ENCODE measurements around the gene COLQ. TPM values are rescaled to one million over a fixed set of nuclear protein-coding genes. Genes with fewer than 3 reads are reported as not detected.
"Not testable (repeated sequence)": the region's sequence is repeated elsewhere in the genome, so short reads cannot be mapped to it uniquely, and the experiment has no call there.

Gene COLQ
- total RNA-seq, 2 experiments from 2014 or later: 2.3 to 4.7 TPM

DNA sequence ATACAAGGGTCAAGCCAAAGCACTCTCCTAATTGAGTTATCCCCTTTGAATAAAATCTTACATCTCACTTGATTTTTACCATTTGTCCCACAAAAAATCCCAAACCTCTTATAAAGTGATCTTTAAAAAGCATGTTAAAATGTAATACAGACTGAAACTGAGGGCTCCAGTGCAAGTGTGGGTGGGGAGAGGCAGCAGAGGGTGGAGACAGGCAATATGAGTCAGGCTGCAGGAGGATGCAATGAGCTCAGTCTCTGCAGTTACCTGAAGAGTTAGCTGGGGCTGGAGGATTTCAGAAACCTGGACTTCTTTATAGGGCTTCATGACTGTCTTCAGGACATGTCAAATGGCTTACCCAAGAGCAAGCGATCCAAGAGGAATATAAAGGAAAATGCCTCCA is 14.2 kb upstream of the COLQ start:
- Mint-ChIP-seq H3K4me3 (peak overlapping the region; percentile 37), H3K9me3 (ENCODE audit: low read depth) (no peaks in the 10 kb centered on the region), H3K27me3 (no peaks in the 10 kb centered on the region), H3K36me3 (peaks cover 7% of the 10 kb centered on the region), H3K27ac (peak overlapping the region; percentile 94), H3K4me1 (peaks cover 52% of the 10 kb centered on the region)
- ATAC-seq (peak; percentile 99), DNase-seq (peak; percentile 82)
- CTCF ChIA-PET: interaction anchor here (0.8 to 2.0 kb wide), 9 partner anchors 11 to 131 kb away, joined by 3 to 15 read pairs (median 4); no protein-coding TSS in a partner anchor

DNA sequence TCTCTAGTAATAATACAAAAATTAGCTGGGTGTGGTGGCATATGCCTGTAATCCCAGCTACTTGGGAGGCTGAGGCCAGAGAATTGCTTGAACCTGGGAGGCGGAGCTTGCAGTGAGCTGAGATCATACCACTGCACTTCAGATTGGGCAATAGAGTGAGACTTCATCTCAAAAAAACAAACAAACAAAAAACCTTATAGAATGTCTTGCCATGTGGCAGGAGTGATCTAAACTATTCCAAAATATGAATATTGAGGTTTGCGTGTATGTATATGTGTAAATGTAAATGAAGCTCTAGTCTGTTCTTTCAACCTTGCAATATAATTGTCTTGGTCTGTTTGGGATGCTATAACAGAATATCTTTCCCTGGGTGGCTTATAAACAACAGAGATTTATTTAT is 11.1 kb upstream of the COLQ start:
- ATAC-seq; H3K4me3 Mint-ChIP-seq; CTCF ChIA-PET; H3K27ac Mint-ChIP-seq; DNase-seq; H3K36me3 Mint-ChIP-seq; H3K9me3 Mint-ChIP-seq (ENCODE audit: low read depth); H3K27me3 Mint-ChIP-seq: not testable (repeated sequence)
- H3K4me1 Mint-ChIP-seq: peaks cover 49% of the 10 kb centered on the region

DNA sequence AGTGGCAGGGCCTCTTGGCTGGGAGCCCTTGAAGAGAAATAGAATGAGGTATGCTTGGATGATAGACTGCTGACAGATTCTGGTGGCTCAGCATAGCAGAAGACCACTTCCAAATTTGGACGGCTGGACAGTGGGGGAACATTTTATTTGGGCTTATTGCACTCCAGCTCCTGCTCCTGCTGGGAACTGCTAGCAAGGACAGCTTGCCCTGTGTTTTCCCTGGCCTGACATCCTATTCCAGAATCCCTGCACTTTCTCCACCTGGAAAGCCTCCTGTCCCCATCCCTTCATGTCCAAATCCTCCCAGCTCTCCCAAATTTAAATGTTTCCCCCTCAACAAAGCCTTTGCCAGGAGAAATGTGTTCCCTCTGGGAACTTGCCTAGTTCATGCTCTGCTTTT is 9.8 kb upstream of the COLQ start:
- DNase-seq (no peak), ATAC-seq (no peak)
- Mint-ChIP-seq H3K27ac (no peak overlapping the region), H3K36me3 (peaks cover 1% of the 10 kb centered on the region), H3K27me3 (no peaks in the 10 kb centered on the region), H3K9me3 (ENCODE audit: low read depth) (no peaks in the 10 kb centered on the region), H3K4me1 (peaks cover 36% of the 10 kb centered on the region), H3K4me3 (no peak overlapping the region)
- CTCF ChIA-PET: interaction anchor here (1.5 kb wide), 1 partner anchor 17 kb away, joined by 3 read pairs; no protein-coding TSS in a partner anchor

- no peaks in the 10 kb centered on the region for H3K9me3 Mint-ChIP-seq (ENCODE audit: low read depth)
- no peak for ATAC-seq
- H3K27ac Mint-ChIP-seq: peak overlapping the region; percentile 62
- peaks cover 18% of the 10 kb centered on the region for H3K4me1 Mint-ChIP-seq
- DNase-seq: no peak
- H3K27me3 Mint-ChIP-seq: no peaks in the 10 kb centered on the region
- H3K4me3 Mint-ChIP-seq: no peak overlapping the region
- CTCF ChIA-PET: interaction anchor here (0.7 to 1.4 kb wide), 3 partner anchors 29 to 100 kb away, joined by 3 to 5 read pairs (median 3); no protein-coding TSS in a partner anchor
- no peaks in the 10 kb centered on the region for H3K36me3 Mint-ChIP-seq
These were observed 7.5 kb upstream of the COLQ start for GRCh38 chr3:15528854-15529537.

GRCh38 chr3:15527031-15527459 is 5.5 kb upstream of the COLQ start:
- CTCF ChIA-PET: interaction anchor here (0.9 to 1.6 kb wide), 3 partner anchors 8 to 30 kb away, joined by 3 to 5 read pairs (median 5); no protein-coding TSS in a partner anchor
- no peak overlapping the region for H3K27ac Mint-ChIP-seq

GRCh38 chr3:15525790-15526189 is 4.3 kb upstream of the COLQ start:
- DNase-seq (no peak), ATAC-seq (no peak)
- Mint-ChIP-seq H3K4me1 (peaks cover 28% of the 10 kb centered on the region), H3K36me3 (no peaks in the 10 kb centered on the region), H3K27ac (no peak overlapping the region), H3K4me3 (no peak overlapping the region), H3K27me3 (peaks cover 5% of the 10 kb centered on the region), H3K9me3 (ENCODE audit: low read depth) (no peaks in the 10 kb centered on the region)
- CTCF ChIA-PET: interaction anchor here (1.4 to 1.6 kb wide), 2 partner anchors 9 to 11 kb away, joined by 3 to 5 read pairs; no protein-coding TSS in a partner anchor

More at GRCh38 chr3:15527031-15527459, 5.5 kb upstream of the COLQ start:
- Mint-ChIP-seq H3K27me3 (no peaks in the 10 kb centered on the region), H3K4me1 (peaks cover 18% of the 10 kb centered on the region), H3K4me3 (no peak overlapping the region), H3K36me3 (no peaks in the 10 kb centered on the region), H3K9me3 (ENCODE audit: low read depth) (no peaks in the 10 kb centered on the region)
- no peak for DNase-seq
- ATAC-seq: no peak

DNA sequence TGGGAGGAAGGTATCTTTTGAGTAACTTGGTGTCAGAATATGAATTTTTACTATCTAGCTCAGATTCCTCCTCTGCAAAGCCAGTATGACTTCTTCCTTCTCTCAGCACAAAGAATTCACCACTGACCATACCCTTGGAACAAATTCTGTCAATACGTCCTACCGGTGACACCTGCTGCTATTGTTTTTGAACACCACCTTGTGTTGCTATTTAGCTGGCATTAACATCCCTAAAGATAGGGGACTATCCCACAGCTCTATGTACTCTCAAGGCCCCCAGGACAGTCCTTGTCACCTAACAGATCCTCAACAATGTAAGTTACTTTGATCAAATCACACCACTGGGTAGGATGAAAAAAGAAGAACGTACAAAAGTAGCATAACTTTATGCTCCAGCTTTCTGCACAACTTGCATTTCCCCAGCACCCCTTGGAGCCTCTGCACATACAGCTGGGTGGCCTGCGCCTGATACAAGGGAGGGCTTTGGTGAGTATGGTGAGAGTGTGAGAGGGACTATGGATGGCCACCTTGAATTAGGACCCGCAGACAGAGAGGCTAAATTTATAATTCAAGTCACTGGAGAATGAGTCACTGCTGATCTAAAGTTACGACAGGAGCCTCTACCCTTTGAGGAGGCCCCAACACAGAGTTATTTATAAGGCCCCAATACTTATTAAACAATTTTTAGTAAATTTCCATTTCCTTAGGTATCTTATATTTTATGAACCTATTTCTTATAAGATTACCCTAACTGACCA is 2.3 kb upstream of the COLQ start:
- DNase-seq: no peak
- peaks cover 5% of the 10 kb centered on the region for H3K27me3 Mint-ChIP-seq
- H3K36me3 Mint-ChIP-seq: no peaks in the 10 kb centered on the region
- H3K27ac Mint-ChIP-seq: no peak overlapping the region
- H3K9me3 Mint-ChIP-seq (ENCODE audit: low read depth): no peaks in the 10 kb centered on the region
- H3K4me1 Mint-ChIP-seq: peaks cover 20% of the 10 kb centered on the region
- ATAC-seq: no peak
- H3K4me3 Mint-ChIP-seq: no peak overlapping the region
- CTCF ChIA-PET: interaction anchor here (1.1 kb wide), 1 partner anchor 12 kb away, joined by 6 read pairs; no protein-coding TSS in a partner anchor

DNA sequence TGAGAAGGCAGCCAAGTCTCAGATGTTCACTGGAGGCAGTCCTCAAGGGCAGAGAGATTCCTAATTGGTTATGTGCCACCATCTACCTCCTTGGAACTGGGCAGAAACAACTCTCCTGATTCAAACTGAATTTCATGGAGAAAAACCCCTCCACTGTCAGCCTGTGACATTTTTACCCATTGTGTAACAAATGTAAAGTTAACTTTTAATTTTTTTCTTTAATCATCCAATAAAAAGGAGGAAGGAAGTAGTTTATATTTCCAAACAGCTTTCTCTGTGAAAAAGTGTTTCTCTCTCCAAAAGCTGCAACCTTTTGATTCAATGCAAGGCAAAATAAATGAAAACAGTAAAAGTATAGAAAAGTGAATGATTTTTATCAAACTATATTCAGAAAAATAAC is 510 bp upstream of the COLQ start:
- Mint-ChIP-seq H3K36me3 (no peaks in the 10 kb centered on the region), H3K4me3 (peak overlapping the region; percentile 52), H3K27me3 (peaks cover 5% of the 10 kb centered on the region), H3K9me3 (ENCODE audit: low read depth) (no peaks in the 10 kb centered on the region), H3K4me1 (peaks cover 16% of the 10 kb centered on the region), H3K27ac (no peak overlapping the region)
- ATAC-seq: no peak
- no peak for DNase-seq
- CTCF ChIA-PET: interaction anchor here (1.1 kb wide), 1 partner anchor 23 kb away, joined by 3 read pairs; no protein-coding TSS in a partner anchor

GRCh38 chr3:15520804-15521572 is 518 bp downstream of the COLQ start:
- H3K27ac Mint-ChIP-seq: peak overlapping the region; percentile 8
- H3K4me3 Mint-ChIP-seq: peak overlapping the region; percentile 52
- no peaks in the 10 kb centered on the region for H3K36me3 Mint-ChIP-seq

DNA sequence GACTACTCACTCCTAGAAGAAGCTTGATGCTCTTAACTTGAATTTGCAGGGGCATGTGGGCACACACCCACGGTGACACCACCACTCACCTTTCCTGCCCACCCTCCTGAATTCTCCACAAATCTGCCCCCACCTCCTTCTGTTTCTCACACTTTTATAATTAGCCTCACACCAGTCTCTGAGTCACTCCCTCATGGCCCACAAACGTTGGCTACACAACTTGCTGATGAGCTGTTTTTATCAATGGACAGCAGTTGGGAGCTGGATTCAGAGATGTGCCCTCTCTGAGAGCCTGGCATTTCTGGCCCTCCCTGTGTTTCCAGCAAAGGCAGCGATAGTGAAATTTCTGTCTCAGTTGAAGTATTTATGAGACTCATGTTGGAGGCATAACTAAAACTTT is 1.3 kb downstream of the COLQ start:
- H3K27ac Mint-ChIP-seq: peak overlapping the region; percentile 35
- peaks cover 5% of the 10 kb centered on the region for H3K27me3 Mint-ChIP-seq
- H3K9me3 Mint-ChIP-seq (ENCODE audit: low read depth): no peaks in the 10 kb centered on the region
- H3K36me3 Mint-ChIP-seq: no peaks in the 10 kb centered on the region
- no peak for DNase-seq
- no peak for ATAC-seq
- no peak overlapping the region for H3K4me3 Mint-ChIP-seq
- CTCF ChIA-PET: interaction anchor here (1.0 to 1.8 kb wide), 2 partner anchors 8 to 401 kb away, joined by 3 to 4 read pairs; no protein-coding TSS in a partner anchor
- H3K4me1 Mint-ChIP-seq: peaks cover 16% of the 10 kb centered on the region

More at GRCh38 chr3:15520804-15521572, 518 bp downstream of the COLQ start:
- CTCF ChIA-PET: interaction anchor here (1.2 to 1.8 kb wide), 2 partner anchors 9 to 14 kb away, joined by 3 to 4 read pairs; no protein-coding TSS in a partner anchor
- ATAC-seq (no peak), DNase-seq (no peak)
- peaks cover 5% of the 10 kb centered on the region for H3K27me3 Mint-ChIP-seq
- peaks cover 16% of the 10 kb centered on the region for H3K4me1 Mint-ChIP-seq
- no peaks in the 10 kb centered on the region for H3K9me3 Mint-ChIP-seq (ENCODE audit: low read depth)

- no peak for ATAC-seq
- CTCF ChIA-PET: interaction anchor here (1.0 to 1.9 kb wide), 3 partner anchors 8 to 400 kb away, joined by 3 read pairs; partner anchors contain the start of gene SH3BP5
- H3K36me3 Mint-ChIP-seq: no peaks in the 10 kb centered on the region
- H3K4me1 Mint-ChIP-seq: peaks cover 16% of the 10 kb centered on the region
- H3K27me3 Mint-ChIP-seq: peaks cover 5% of the 10 kb centered on the region
- no peak overlapping the region for H3K27ac Mint-ChIP-seq
- no peaks in the 10 kb centered on the region for H3K9me3 Mint-ChIP-seq (ENCODE audit: low read depth)
- no peak overlapping the region for H3K4me3 Mint-ChIP-seq
- no peak for DNase-seq
These were observed 2.4 kb downstream of the COLQ start for GRCh38 chr3:15519096-15519495.

DNA sequence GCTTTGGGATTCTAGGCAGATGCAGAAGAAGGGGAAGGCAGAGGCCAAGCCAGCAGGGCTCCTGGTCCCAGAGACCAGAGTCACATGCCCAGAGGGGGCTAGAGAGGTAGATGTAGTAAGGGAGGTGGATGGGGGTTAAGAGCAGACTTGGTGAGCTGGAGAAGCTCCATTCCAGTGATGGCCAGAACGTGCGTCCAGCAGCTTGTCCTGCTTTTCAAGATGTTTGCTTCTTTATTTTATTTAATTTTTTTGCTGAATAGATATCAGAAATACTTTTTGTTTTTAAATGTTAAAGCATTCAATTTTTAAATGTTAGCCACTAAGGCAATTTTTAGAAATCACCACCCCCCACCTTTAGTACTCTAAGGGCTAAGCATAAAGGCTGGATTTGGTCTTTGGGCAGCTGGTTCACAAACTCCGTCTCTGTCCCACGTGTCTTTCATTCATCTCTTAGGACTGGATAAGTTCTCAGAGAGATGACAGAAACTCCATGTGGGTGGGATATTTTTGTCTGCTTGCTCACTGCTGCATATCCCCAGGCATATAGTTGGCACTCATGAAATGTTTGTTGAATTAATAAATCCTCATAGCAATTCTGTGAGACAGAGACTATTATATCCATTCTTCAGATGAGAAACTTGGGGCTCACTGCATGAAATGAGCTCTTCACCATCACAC is 6.7 kb downstream of the COLQ start:
- Mint-ChIP-seq H3K4me3 (no peak overlapping the region), H3K27ac (no peak overlapping the region), H3K36me3 (no peaks in the 10 kb centered on the region), H3K27me3 (no peaks in the 10 kb centered on the region), H3K4me1 (peaks cover under 1% of the 10 kb centered on the region), H3K9me3 (ENCODE audit: low read depth) (no peaks in the 10 kb centered on the region)
- CTCF ChIA-PET: interaction anchor here (1.1 to 1.4 kb wide), 4 partner anchors 10 to 110 kb away, joined by 3 to 4 read pairs (median 4); no protein-coding TSS in a partner anchor
- ATAC-seq: no peak
- no peak for DNase-seq

Measured in activated CD8-positive, alpha-beta memory T cell treated with anti-CD3 and anti-CD28 coated beads, Interleukin-2, amount 10 ng/mL, durations not matched to agents 7 days and 5 days (primary cell).